ES-I3 (cell line): Measurements from ENCODE around the gene GABRB3.

ENCODE experiments used
- H3K36me3 ChIP-seq: 2 replicates; pipeline ENCODE4 v1.6.1; 2013; ENCODE audit warnings: mild to moderate bottlenecking, low read length, control low read depth, moderate library complexity; ENCODE audit not compliant: insufficient read depth
- H3K4me1 ChIP-seq: 2 replicates; pipeline ENCODE4 v1.6.1; 2013; ENCODE audit warnings: mild to moderate bottlenecking, control low read depth, low read length; ENCODE audit not compliant: insufficient read depth
- H3K9ac ChIP-seq: 2 replicates; pipeline ENCODE4 v1.6.1; 2013; ENCODE audit warnings: low read depth, mild to moderate bottlenecking, low read length, moderate library complexity
- H3K9me3 ChIP-seq: 2 replicates; pipeline ENCODE4 v1.6.1; 2013; ENCODE audit warnings: mild to moderate bottlenecking, low read length, moderate library complexity; ENCODE audit not compliant: control insufficient read depth, insufficient read depth

The GABRB3 gene

GRCh38 chr15:26772154-26773066 lies at the start of gene GABRB3:
GABRB3 (minus strand) TSS chr15:26773066.
- peaks cover 35% of the 10 kb centered on the region for H3K4me1 ChIP-seq
- no peaks in the 10 kb centered on the region for H3K9me3 ChIP-seq
- peak within 1 kb of the TSS; percentile 64 for H3K9ac ChIP-seq
- H3K36me3 ChIP-seq, result no peaks in the 10 kb centered on the region

- Histone ChIP-seq H3K9me3 (peaks cover 2% of the 10 kb centered on the region; the same call in 1 of the 2 replicates), H3K4me1 (no peaks in the 10 kb centered on the region)
These were observed 34.9 kb upstream of the GABRB3 start for GRCh38 chr15:26807517-26808427.

GRCh38 chr15:26806574-26806973 lies 33.7 kb upstream of the GABRB3 start:
- no peak overlapping the region for H3K9ac ChIP-seq
- H3K4me1 ChIP-seq, result no peaks in the 10 kb centered on the region
- H3K9me3 ChIP-seq, result peaks cover 2% of the 10 kb centered on the region; the same call in 1 of the 2 replicates
- no peaks in the 10 kb centered on the region for H3K36me3 ChIP-seq

More at GRCh38 chr15:26807517-26808427, 34.9 kb upstream of the GABRB3 start:
- H3K36me3 ChIP-seq, result no peaks in the 10 kb centered on the region
- H3K9ac ChIP-seq, result no peak overlapping the region

GRCh38 chr15:26806151-26806550 lies 33.3 kb upstream of the GABRB3 start:
- Histone ChIP-seq H3K9me3 (peaks cover 2% of the 10 kb centered on the region; the same call in 1 of the 2 replicates), H3K4me1 (no peaks in the 10 kb centered on the region), H3K36me3 (no peaks in the 10 kb centered on the region), H3K9ac (no peak overlapping the region)

GRCh38 chr15:26805470-26805869 lies 32.6 kb upstream of the GABRB3 start:
- H3K9me3 ChIP-seq, result peaks cover 2% of the 10 kb centered on the region; the same call in 1 of the 2 replicates

GRCh38 chr15:26804063-26804804 lies 31.4 kb upstream of the GABRB3 start:
- Histone ChIP-seq H3K4me1 (no peaks in the 10 kb centered on the region), H3K9me3 (peaks cover 2% of the 10 kb centered on the region; the same call in 1 of the 2 replicates), H3K9ac (no peak overlapping the region), H3K36me3 (no peaks in the 10 kb centered on the region)

More at GRCh38 chr15:26805470-26805869, 32.6 kb upstream of the GABRB3 start:
- no peaks in the 10 kb centered on the region for H3K4me1 ChIP-seq
- no peaks in the 10 kb centered on the region for H3K36me3 ChIP-seq
- H3K9ac ChIP-seq, result no peak overlapping the region

GRCh38 chr15:26790118-26790517 lies 17.3 kb upstream of the GABRB3 start:
- no peak overlapping the region for H3K9ac ChIP-seq
- no peaks in the 10 kb centered on the region for H3K4me1 ChIP-seq
- H3K36me3 ChIP-seq, result no peaks in the 10 kb centered on the region; the same call in 1 of the 2 replicates
- peaks cover 4% of the 10 kb centered on the region; the same call in 1 of the 2 replicates for H3K9me3 ChIP-seq

- no peaks in the 10 kb centered on the region for H3K4me1 ChIP-seq
- no peak overlapping the region for H3K9ac ChIP-seq
- no peaks in the 10 kb centered on the region for H3K9me3 ChIP-seq
- H3K36me3 ChIP-seq, result no peaks in the 10 kb centered on the region
These were observed 8.9 kb upstream of the GABRB3 start for GRCh38 chr15:26781816-26782215.

- H3K9me3 ChIP-seq, result no peaks in the 10 kb centered on the region
- H3K9ac ChIP-seq, result peak overlapping the region; percentile 39; the same call in 1 of the 2 replicates
- peaks cover 20% of the 10 kb centered on the region for H3K4me1 ChIP-seq
- H3K36me3 ChIP-seq, result no peaks in the 10 kb centered on the region
These were observed 1.1 kb upstream of the GABRB3 start for GRCh38 chr15:26773917-26774316.

GRCh38 chr15:26773067-26773877 lies 406 bp upstream of the GABRB3 start:
- no peaks in the 10 kb centered on the region for H3K36me3 ChIP-seq
- H3K4me1 ChIP-seq, result peaks cover 26% of the 10 kb centered on the region
- peak overlapping the region; percentile 64 for H3K9ac ChIP-seq
- H3K9me3 ChIP-seq, result no peaks in the 10 kb centered on the region

- Histone ChIP-seq H3K36me3 (no peaks in the 10 kb centered on the region), H3K9ac (peak overlapping the region; percentile 64), H3K4me1 (peaks cover 38% of the 10 kb centered on the region), H3K9me3 (no peaks in the 10 kb centered on the region)
These were observed 1.2 kb downstream of the GABRB3 start for GRCh38 chr15:26771578-26772153.

GRCh38 chr15:26771168-26771567 lies 1.7 kb downstream of the GABRB3 start:
- H3K9ac ChIP-seq, result peak overlapping the region; percentile 64; the same call in 1 of the 2 replicates
- peaks cover 40% of the 10 kb centered on the region for H3K4me1 ChIP-seq
- no peaks in the 10 kb centered on the region for H3K9me3 ChIP-seq
- H3K36me3 ChIP-seq, result no peaks in the 10 kb centered on the region
